ENCODE data around the gene NECTIN4.

DNA sequence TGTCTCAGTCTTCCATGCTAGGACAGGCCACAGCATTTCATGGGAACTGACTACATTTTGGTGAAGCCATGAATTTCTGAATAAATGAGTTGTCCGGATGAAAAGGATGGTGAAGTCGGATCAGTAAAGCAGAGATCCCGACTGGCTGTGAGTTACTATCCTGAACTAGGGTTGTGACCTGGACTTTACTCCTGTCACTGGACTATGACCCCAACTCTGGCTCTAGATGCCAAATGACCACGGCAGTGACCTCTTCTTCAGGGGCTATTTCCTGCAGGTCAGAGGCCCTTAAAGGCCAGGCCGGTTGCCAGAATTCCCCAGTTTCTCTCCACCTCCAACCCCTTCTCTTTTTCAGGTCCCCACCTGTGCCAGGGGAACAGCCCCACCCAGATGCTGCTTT is 1.7 kb upstream of the NECTIN4 start:
- no peak for TF ChIP-seq POLR2AphosphoS5 (IDR thresholded peaks at IDR 0.05)
- TF ChIP-seq, protein P1, sequence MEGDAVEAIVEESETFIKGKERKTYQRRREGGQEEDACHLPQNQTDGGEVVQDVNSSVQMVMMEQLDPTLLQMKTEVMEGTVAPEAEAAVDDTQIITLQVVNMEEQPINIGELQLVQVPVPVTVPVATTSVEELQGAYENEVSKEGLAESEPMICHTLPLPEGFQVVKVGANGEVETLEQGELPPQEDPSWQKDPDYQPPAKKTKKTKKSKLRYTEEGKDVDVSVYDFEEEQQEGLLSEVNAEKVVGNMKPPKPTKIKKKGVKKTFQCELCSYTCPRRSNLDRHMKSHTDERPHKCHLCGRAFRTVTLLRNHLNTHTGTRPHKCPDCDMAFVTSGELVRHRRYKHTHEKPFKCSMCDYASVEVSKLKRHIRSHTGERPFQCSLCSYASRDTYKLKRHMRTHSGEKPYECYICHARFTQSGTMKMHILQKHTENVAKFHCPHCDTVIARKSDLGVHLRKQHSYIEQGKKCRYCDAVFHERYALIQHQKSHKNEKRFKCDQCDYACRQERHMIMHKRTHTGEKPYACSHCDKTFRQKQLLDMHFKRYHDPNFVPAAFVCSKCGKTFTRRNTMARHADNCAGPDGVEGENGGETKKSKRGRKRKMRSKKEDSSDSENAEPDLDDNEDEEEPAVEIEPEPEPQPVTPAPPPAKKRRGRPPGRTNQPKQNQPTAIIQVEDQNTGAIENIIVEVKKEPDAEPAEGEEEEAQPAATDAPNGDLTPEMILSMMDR (IDR thresholded peaks at IDR 0.05), result no peak
- no peak for TF ChIP-seq POLR2A (IDR thresholded peaks at IDR 0.05)
- no peak for TF ChIP-seq EP300 (IDR thresholded peaks at IDR 0.05)

Measured in gastroesophageal sphincter (tissue), 3 donors.